Stimulated activated CD8-positive, alpha-beta memory T cell treated with anti-CD3 and anti-CD28 coated beads, Interleukin-2, amount 100 ng/mL, for 48 hours (primary cell): Measurements from ENCODE around the gene OSBPL8.

Source experiments
- DNase-seq, 2 donors: peaks; one replicate each; pipeline ENCODE4 v3.0.0-alpha.2; 2020; ENCODE audit warnings: low read depth in 2 of 2

Gene OSBPL8

GRCh38 chr12:76310110-76310509 is 249.5 kb downstream of the OSBPL8 start:
- DNase-seq = no peak

GRCh38 chr12:76308866-76309265 is 250.7 kb downstream of the OSBPL8 start:
- no peak for DNase-seq

GRCh38 chr12:76307083-76307482 is 252.5 kb downstream of the OSBPL8 start:
- no peak for DNase-seq

GRCh38 chr12:76303989-76304460 is 255.5 kb downstream of the OSBPL8 start:
- no peak for DNase-seq

DNA sequence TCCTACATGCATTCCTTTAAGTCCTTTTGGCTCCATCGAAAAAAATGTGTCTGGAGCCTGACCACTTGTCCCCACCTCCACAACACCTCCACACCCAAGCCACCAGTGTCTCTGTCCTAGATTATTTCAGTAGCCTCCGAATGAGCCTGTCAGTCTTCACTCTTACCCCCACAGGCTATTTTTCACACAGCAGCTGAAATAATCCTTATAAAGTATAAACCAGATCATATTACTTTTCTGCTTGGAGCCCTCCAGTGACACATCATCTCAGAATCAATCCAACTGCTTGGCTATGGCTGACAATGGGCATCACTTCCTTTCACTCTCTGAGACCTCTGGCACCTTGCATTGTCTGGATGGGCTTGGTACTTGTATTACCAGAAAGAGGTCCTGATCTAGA is 256.2 kb downstream of the OSBPL8 start:
- DNase-seq = no peak
